Measurements from ENCODE around the gene RAB9B.

Gene RAB9B

DNA sequence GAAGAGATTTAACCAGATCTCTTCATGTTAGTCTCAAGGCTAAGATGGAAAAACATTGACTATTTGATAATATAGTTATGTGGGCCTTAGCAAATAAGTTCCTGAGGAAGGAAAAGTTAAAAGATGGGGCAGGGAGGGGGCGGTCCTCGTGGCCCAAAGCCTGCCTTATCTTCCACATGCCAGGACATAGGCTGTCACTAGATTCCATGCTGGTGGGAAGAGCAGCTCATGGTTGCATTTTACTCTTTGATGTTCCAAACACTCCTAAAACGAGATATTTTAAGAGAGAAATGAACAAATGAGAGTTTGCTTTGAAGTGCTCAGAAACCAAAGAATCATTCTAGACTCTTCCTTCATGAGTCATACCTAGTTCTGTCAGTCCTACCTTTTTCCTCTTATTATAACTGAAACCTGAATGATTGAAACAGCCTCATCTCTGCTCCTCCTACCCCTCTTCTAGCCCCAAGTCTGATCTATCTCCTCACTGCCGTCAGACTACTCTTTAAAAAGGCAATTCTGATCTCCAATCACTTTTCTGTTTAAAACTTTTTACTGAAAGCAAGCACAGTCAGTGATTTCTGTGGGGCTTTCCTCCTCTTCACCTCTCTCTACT, 25.1 kb downstream of the RAB9B start:
- no peak for DNase-seq

DNA sequence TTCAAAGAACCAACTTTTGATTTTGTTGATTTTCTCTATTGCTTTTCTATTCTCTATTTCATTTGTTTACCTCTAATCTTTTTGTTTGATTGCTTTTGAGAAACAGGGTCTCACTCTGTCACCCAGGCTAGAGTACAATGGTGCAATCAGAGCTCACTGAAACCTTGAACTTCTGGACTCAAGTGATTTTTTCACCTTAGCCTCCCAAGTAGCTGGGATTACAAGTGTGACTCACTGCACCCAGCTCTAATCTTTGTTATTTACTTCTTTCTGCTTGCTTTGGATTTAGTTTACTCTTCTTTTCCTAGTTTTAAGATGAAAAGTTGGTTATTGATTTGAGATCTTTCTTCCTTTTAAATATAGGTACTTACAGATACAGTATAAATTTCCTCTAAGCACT, 26.2 kb downstream of the RAB9B start:
- no peak for DNase-seq

DNA sequence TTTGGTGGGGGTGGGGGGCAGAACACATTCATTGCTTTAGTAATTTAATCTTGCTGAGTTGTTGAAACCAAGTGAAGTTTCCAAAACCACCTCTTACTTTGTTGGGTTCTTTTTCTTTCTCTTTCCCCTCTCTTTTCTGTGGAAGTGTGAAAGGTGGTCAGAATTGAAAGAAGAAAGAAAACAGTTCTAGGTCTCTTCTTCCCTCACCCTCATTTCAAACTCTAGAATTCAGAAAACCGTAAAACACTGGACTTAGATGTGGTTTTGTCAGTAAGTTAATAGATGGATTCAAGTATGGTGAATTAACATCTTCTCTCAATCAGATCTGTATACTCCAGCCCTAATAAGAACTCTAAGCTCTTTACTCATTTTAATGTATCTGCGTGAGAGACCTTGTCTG, 31.7 kb downstream of the RAB9B start:
- DNase-seq = no peak

DNA sequence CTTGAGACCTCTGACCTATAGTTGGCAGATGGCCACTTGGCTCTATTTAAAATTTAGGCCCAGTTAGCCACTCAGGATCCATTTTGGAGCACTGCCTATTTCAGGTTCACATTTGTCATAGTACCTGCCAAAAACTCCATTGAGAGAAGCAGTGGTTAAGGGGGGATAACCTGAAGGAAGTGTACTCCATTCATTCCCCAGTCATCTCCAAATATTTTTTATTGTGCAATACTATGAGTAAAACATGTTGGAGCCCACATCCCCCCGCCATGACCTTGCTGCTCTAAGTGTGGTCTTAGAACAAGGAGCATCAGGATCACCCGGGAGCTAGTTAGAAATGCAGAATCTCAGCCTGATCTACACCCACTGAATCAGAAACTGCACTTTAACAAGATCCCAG, 34.4 kb downstream of the RAB9B start:
- no peak for DNase-seq

DNA sequence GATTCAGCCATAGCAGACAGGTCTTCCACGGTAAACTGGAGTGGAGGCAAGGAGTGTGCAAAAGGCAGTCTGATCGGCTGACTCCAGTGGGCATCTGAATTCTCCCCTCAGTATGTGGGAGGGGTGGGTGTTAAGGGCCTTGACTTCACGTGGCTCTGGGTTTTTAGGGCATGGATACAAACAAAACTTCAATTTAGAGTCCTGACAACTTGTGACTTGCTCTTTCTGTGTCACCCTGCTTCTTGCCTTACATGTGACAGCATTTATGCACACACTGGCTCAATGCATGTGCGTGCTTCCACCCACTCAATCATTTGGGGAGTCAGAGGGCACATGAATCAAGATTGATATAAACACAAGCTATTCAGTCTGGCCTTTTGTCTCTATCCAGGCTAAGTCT, 37.9 kb downstream of the RAB9B start:
- DNase-seq = no peak

DNA sequence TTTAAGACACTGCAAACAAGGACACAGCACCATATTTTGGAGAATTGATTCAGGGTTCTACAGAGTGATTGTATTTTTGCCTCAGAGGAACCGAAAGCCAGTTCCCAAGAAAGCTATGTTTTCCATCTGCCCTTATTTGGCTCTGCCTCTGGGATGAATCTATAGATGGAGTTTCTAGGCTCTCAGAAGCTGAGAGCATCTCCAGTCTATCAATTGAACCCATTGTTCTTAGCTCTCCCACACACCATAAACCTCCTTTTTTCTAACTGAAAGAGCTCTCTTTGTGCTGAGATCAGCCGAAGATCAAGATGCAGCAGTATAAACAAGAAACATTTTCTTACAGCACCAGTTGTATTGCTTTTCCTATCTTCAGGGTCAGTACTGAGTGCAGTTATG, 38.5 kb downstream of the RAB9B start:
- DNase-seq = no peak

DNA sequence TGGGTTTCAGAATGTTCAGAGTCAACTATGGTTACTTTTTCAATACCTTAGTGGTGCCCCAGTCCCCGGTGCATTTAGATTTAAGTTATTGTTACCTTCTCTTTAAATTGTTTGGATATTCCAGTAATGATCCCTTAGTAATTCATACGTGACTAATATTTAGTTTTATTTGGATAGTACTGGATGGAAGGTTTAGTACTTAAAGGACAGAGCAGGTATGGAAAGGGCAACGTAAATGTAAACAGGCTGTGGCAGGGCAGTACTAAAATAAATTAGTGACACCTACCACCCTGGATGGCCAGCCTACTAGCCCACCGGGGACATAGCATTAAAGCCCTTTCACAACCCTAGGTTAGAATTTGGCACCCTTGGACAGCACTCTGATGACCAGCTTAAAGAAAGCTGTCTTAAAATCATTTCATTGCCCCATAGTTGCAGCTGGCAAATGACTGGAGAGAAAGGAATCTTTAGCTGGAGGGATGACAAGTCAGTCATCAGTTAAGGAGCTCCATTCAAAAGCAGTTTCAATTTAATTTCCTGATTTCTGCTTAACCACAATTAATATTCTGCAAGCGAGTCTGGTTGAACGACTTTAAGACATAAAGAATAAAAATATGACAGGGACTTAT, 39.0 kb downstream of the RAB9B start:
- DNase-seq = no peak

DNA sequence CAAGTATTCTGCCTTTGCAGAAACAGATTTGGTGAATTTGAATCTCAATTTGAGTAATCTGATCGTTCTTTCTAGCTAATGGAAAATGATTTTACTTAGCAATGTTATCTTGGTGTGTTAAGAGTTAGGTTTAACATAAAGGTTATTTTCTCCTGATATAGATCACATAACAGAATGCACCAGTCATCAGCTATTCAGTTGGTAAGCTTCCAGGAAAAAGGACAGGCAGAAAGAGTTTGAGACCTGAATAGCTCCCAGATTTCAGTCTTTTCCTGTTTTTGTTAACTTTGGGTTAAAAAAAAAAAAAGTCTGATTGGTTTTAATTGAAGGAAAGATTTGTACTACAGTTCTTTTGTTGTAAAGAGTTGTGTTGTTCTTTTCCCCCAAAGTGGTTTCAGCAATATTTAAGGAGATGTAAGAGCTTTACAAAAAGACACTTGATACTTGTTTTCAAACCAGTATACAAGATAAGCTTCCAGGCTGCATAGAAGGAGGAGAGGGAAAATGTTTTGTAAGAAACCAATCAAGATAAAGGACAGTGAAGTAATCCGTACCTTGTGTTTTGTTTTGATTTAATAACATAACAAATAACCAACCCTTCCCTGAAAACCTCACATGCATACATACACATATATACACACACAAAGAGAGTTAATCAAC, 40.1 kb downstream of the RAB9B start:
- DNase-seq = no peak

DNA sequence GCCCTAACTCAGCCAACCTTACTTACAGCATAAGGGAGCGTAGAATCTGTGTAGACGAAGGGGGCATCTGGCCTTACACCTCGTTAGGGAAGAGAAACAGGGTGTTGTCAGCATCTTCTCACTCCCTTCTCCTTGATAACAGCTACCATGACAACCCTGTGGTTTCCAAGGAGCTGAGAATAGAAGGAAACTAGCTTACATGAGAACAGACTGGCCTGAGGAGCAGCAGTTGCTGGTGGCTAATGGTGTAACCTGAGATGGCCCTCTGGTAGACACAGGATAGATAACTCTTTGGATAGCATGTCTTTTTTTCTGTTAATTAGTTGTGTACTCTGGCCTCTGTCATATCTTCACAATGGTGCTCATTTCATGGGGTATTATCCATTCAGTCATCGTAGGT, 40.8 kb downstream of the RAB9B start:
- no peak for DNase-seq

DNA sequence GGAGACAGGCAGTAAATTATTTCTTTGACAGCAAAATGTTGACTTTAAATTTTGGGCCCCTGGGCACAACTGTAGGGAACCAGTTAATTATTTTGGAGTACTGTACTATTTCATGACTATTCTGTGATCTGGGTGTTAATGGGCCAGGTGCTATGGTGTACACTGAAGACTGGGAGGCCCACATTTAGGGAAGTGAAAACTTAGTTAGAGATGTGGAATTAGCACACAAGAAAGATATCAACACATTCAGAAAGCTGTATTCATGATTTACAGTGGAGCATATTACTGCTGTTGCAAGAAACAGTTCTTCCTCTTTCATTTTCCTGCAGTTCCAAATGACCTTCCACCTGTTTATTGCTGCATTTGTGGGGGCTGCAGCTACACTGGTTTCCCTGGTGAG, 43.1 kb downstream of the RAB9B start:
- no peak for DNase-seq

DNA sequence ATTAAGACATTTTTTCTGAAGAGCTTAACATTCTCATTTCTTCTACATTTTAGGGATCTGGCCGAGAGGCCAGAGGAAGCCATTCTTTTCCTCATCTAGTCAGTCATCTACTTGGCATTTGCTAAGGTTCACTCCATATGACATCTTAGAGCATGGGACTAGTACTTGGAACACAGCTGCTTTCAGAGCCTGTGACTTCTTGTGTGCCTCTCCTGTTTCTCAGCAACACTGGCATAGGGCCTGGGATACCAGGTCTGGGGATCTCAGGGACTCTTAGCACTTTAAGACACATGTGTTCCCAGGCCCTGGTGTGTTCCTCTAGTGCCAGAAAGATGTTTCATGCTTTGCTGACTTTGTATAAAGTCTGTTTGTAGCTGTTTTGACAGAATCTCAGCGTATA, 48.1 kb downstream of the RAB9B start:
- no peak for DNase-seq

DNA sequence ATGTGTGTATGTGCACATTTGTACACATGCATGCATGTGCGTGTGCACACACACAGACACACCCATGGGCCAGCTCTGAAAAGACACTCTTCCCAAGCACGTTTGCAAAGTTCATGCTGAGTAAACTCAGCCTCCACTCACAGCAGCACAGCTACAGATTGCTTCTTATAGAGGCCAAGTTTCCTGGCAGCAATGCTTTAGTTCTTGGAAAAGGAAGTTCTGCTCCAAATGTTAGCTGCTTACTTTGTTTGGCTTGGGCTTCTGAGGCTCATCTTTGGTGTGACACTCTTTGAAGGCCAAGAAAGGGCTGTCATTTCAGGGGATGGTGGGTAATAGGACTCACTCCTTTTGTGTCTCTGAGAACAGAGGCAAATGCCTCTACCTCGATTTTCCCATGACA, 48.9 kb downstream of the RAB9B start:
- no peak for DNase-seq

DNA sequence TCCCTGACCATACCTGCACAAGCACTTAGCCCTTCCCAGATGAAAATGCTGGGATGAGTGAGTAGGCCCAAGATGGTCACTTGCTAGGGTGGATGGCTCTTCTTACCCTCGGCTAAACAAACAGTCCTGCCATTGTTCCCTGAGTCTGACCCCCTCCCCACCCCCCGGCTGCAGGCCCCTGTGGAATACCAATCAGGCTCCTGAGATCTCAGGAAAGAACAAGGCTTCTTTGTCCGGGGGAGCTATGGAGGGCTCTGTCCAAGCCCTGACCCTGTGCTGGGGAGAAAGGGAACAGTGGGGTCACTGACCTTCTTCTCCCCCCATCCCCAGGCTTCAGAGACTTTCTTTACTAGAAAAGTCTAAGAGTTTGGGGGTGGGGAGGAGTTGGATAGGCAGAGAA, 49.4 kb downstream of the RAB9B start:
- DNase-seq = no peak

DNA sequence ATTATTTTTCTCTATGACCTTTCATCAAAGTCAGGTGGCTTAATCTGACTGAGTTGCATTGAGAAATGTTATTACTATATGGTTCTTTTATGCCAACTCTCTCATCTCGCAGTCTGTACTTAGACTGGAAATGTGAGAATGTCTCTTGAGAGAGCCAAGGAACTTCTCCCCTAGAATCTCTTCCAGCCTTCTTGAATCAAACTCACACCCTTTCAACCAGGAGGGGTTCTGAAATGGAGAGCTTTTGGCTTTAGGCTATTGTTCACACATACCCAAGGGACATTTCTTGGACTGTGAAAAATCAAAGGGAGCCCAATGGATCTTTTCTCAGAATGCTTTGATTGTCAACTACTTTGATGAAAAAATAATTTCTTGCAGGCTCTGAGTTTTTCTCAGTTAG, 50.4 kb downstream of the RAB9B start:
- no peak for DNase-seq

DNA sequence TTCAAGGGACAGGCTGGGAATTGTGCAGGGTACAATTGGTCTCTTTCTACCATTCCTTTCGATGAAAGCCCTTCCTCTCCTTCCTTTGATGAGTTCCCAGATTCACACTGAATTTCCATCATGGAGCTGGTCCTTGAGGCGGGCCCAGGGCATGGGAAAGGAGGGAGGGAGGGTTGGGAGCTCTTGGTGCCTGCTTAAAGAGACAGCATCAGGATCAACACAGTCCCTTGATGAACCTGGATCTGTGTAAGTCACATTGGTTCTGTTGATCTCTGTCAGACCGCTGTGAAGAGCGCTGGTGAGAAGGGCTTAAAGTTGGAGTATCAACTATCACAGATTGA, 51.0 kb downstream of the RAB9B start:
- DNase-seq = no peak

DNA sequence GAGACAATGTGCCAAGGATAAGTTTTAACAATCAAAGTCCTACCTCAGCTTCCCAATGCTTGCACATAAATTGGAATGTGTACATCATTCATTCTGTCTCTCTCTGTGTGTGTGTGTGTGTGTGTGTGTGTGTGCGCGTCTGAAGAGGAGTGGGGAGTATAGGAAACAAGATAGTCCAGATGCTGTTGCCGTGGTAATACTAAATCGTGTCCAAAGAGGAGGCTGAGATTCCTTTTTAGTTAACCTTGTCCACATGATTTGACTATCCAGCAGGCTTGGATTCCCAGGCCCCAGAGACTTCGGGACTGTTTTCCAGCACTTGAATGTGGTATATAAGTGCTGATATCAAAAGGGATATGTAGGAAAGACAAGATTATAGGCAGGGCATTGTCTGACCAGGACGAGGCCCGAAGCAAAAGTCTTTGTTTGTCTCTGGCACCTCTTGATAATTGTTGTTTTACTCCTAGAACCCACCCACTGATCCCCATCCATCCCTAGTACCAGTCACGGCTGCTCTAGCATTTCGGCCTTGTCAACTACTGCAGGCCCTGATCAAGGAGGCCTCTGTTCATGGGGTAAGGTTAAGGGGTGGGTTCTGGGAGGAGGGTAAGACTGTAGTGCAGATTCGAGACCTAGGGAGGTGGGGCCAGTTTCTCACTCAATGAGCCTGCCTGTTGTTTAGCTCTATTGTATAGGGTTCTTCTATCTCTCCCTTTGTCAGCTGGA, 51.6 kb downstream of the RAB9B start:
- DNase-seq = no peak

DNA sequence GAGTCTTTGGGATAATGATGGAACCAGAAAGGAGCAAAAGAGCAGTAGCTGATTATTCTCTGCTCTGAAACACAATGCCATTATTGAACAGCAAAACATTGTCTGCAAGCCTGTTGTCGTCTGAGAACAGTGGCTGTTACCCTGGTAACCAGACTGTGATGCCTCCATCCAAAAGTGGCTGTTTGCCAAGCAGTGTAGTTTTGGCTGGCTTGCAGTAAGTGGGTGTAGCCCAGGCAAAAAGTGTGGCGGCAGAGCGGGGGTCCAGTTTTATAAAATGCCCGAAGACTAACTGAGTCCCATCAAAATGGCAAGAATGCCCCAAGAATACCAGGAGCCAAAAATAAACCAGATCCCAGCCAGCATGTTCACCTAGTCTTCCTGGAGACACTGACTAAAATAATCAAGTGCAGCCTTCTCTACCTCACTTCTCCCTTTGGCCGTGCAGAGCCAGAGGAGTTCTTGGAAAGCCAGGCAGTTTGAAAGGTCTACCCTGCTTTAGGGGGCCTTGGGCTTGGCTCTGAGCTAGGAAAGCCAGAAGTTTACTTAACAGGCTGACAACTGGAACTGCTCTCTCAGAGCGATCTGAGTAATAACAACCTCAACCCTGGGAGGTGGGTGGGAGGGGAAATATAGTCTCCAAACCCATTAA, 52.8 kb downstream of the RAB9B start:
- no peak for DNase-seq

DNA sequence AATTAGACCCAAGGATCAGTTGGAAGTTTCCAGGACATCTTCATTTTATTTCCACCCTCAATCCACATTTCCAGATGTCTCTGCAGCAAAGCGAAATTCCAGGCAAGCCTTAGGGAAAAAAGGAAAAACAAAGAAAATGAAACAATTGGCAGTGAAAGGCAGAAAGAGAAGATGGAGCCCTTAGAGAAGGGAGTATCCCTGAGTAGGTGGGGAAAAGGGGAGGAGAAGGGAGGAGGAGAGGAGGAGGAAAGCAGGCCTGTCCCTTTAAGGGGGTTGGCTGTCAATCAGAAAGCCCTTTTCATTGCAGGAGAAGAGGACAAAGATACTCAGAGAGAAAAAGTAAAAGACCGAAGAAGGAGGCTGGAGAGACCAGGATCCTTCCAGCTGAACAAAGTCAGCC, 55.5 kb downstream of the RAB9B start, which contains the start of gene PLP1:
Gene PLP1, plus strand, starts transcription at position 295 of the 400 bp plus-strand sequence. CDS start 156 bp downstream, outside the sequence.
- no peak for DNase-seq

DNA sequence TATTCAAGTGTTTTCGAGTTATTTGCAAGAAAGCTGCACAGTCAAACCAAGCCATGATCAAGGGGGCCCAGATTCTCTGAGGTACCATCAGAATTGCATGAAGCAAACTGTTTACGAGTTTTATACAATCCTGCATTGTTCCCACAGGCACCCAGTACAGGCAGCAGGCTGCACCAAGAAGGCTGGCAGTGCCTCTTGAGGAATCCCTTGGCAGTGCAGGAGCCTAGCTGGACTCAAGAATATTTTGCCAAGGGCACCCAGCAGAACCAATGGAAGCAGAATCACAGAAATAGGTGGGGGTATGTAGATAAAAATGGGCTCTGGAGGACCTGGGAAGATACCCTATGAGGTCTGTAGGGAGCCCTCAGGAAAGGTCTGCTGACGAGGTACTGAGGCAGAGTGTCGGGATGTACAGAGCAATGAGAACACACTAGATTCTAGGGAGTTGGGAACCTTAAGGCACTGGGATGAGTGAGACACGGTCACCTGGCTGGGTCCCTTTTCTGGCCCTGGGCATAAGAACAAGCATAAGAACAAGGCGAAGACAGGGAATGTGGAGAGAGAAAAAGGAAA, 57.9 kb downstream of the RAB9B start:
- DNase-seq = no peak

DNA sequence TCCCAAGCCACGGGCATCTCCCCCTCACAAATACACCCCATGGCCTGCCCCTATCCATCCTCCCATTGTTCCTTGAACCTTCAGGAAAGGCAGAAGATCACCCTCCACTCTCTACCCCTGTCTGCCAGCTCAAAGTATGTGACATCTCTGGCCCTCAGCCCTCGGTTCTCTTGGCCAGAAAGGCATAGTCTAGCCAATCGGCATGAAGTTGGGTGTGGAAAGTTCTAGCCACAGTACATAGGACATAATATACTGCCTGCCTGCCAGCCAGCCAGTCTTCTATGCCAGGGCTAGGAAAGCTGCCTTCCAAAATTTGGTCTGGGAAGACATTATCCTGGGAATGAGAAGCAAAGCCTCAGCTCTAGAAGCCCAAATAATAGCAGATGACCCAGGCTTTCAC, 58.6 kb downstream of the RAB9B start:
- no peak for DNase-seq
